ENCODE measurements around the gene SIRPB2.

SIRPB2 gene

GRCh38 chr20:1479831-1480595 lies 11.2 kb downstream of the SIRPB2 start:
- Histone ChIP-seq H3K27ac (replicated peaks) (no peak overlapping the region), H3K27me3 (ENCODE audit: insufficient read depth, poor library complexity, severe bottlenecking) (no peaks in the 10 kb centered on the region), H3K4me3 (replicated peaks; ENCODE audit: insufficient read depth, low read length) (no peak overlapping the region)
- no peak for DNase-seq (ENCODE audit: low read depth in 1 of 2, low spot score in 1 of 2)
- TF ChIP-seq SPI1 (IDR thresholded peaks at IDR 0.05; ENCODE audit: borderline replicate concordance, low read depth) = no peak

GRCh38 chr20:1478566-1478965 lies 12.7 kb downstream of the SIRPB2 start:
- Histone ChIP-seq H3K27me3 (ENCODE audit: insufficient read depth, poor library complexity, severe bottlenecking) (no peaks in the 10 kb centered on the region), H3K4me3 (replicated peaks; ENCODE audit: insufficient read depth, low read length) (no peak overlapping the region), H3K27ac (replicated peaks) (no peak overlapping the region)
- DNase-seq (ENCODE audit: low read depth in 1 of 2, low spot score in 1 of 2) = no peak
- no peak for TF ChIP-seq GABPA (IDR thresholded peaks at IDR 0.05; ENCODE audit: low read depth)
- TF ChIP-seq SPI1 (IDR thresholded peaks at IDR 0.05; ENCODE audit: borderline replicate concordance, low read depth) = no peak
- no peak for TF ChIP-seq REST (IDR thresholded peaks at IDR 0.05; ENCODE audit: insufficient replicate concordance, low read depth)
- no peak for TF ChIP-seq POLR2AphosphoS5 (IDR thresholded peaks at IDR 0.05; ENCODE audit: low read depth)
- no peak for TF ChIP-seq CTCF (IDR thresholded peaks at IDR 0.05; ENCODE audit: insufficient read depth, low read length)

- Histone ChIP-seq H3K4me3 (replicated peaks; ENCODE audit: insufficient read depth, low read length) (no peak overlapping the region), H3K27ac (replicated peaks) (no peak overlapping the region), H3K27me3 (ENCODE audit: insufficient read depth, poor library complexity, severe bottlenecking) (no peaks in the 10 kb centered on the region)
- DNase-seq (ENCODE audit: low read depth in 1 of 2, low spot score in 1 of 2) = no peak
- TF ChIP-seq POLR2AphosphoS5 (IDR thresholded peaks at IDR 0.05; ENCODE audit: low read depth) (no peak), REST (IDR thresholded peaks at IDR 0.05; ENCODE audit: insufficient replicate concordance, low read depth) (no peak), SPI1 (IDR thresholded peaks at IDR 0.05; ENCODE audit: borderline replicate concordance, low read depth) (no peak)
These were observed 13.2 kb downstream of the SIRPB2 start for GRCh38 chr20:1477896-1478490.

GRCh38 chr20:1474817-1475603 lies 16.2 kb downstream of the SIRPB2 start:
- TF ChIP-seq SPI1 (IDR thresholded peaks at IDR 0.05; ENCODE audit: borderline replicate concordance, low read depth) (no peak), CTCF (IDR thresholded peaks at IDR 0.05; ENCODE audit: insufficient read depth, low read length) (no peak), REST (IDR thresholded peaks at IDR 0.05; ENCODE audit: insufficient replicate concordance, low read depth) (no peak), POLR2AphosphoS5 (IDR thresholded peaks at IDR 0.05; ENCODE audit: low read depth) (peak; percentile 38), GABPA (IDR thresholded peaks at IDR 0.05; ENCODE audit: low read depth) (no peak)
- Histone ChIP-seq H3K27me3 (ENCODE audit: insufficient read depth, poor library complexity, severe bottlenecking) (no peaks in the 10 kb centered on the region), H3K27ac (replicated peaks) (no peak overlapping the region), H3K4me3 (replicated peaks; ENCODE audit: insufficient read depth, low read length) (no peak overlapping the region)
- DNase-seq (ENCODE audit: low read depth in 1 of 2, low spot score in 1 of 2) = peak in 1 of 2 experiments; percentile 46
